ENCODE measurements around the gene RALGPS1.

The RALGPS1 gene

DNA sequence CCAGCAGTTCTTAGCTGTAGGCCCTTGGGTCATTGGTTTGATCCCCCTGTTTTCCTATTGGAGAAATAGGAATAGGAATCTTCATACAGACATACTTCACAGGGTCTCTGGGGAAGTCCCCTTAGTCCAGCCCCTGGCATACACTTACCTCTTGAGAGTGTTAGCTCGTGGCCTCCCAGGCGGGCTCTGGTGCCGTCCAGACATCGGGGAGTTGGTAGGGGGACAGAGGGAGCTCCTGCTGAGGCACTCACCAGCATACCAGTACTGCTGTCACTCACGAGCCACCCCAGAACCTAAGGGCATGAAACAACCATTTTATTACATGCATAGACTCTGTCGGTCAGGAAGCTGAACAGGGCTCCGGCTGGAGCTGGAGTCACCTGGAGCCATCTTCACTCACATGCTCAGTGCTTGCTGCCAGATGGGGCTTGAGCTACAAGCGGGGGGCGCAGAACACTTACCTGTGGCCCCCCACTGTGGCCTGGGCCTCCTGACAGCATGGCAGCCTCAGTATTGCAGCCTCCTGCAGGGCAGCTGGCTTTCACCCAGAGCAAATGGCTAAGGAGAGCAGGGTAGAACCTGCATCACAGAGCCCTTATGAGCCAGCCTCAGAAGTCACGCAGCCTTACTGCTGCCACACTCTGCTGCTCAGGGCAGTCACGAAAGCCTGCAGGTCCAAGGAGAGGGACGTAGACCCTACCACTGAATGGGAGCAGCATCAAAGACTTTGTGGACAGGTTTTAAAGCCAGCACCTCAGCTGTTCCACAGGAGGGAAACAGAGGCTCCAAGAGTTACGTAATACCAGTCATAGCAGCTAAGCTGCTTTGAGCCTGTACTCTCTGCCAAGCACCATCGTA lies 266.1 kb downstream of the RALGPS1 start:
- DNase-seq = no peak

DNA sequence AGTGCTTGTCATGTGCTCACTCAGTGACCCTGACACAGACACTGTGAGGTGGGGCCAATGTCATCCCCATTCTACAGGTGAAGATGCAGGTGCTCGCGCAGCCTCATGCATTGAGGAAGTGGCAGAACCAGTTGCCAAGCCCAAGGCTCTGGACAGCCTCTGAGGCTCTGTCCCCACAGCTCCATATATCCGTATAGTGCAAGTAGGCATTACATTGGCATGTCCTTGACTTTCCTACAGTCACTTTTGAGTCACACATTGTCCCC lies 266.7 kb downstream of the RALGPS1 start:
- DNase-seq = no peak

DNA sequence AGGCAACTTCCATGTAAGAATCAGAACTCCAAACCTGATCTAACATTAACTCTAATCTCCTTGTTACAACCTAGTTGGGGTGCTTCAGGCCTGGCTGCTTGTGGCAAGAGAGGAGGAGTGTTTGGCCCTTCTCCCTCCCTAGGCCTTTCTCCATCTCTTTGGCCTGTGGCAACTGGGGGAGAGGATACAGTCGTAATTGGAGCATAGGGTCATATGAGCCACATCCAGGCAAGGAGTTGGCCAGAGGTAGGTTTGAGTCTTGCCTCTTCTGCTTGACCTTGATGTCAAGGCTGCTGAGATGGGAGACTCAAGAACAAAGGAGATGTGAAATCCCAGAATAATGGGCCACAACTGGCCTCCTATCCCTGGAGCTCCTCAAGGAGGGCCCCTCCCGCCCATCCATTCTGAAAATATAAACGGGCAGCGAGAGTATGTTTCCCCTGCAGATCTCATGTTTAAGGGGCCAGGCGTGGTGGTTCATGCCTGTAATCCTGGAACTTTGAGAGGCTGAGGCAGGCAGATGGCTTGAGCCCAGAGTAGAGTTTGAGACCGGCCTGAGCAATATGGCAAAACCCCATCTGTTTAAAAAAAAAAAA lies 267.1 kb downstream of the RALGPS1 start:
- no peak for DNase-seq

GRCh38 chr9:127182901-127183746 lies 268.5 kb downstream of the RALGPS1 start:
- no peak for DNase-seq

DNA sequence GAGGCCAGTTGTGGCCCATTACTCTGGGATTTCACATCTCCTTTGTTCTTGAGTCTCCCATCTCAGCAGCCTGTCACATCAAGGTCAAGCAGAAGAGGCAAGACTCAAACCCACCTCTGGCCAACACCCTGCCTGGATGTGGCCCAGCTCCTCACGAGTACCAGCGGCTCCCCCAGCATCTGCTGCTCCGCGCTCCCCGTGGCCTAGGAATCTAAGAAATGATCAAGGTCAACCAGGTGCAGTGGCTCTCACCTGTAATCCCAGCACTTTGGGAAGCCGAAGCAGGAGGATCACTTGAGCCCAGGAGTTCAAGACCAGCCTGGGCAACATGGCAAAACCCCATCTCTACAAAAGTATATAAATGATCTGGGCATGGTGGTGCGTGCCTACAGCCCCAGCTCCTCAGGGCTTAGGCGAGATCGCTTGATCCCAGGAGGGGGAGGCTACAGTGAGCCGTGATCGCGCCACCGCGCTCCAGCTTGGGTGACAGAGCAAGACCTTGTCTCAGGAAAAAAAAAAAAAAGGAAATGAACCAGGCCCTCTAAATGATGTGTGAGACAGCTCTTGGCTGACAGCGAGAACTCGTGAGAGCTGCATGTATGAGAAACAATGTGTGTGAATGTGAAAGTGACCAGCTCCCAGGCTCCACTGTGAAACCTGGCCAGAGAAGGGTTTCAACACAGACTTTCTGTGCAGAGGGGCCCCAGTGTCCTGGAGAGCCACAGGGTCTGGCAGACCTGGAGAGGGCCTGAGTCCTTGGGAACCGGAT lies 269.4 kb downstream of the RALGPS1 start:
- DNase-seq = no peak

DNA sequence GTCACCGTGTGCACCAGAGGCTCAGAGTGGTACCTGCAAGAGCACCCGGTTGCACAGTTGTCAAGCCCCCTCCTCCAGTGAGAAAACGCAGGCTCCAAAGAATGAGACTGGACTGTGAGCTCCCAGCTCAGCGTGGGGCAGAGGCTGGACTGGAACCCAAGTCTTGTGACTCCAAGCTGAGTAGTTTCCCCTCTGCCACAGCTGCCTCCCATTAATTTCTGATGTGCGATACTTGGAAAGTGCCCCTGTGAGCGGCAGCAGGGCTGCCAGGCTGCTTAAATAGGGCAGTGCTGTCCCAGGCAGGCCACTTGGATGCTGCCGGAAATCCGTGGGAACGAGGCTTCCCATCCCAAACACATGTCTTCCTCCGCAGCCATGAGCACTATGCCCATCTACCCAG lies 270.1 kb downstream of the RALGPS1 start:
- no peak for DNase-seq

GRCh38 chr9:127185181-127185580 lies 270.6 kb downstream of the RALGPS1 start:
- no peak for DNase-seq

- no peak for DNase-seq
These were observed 271.6 kb downstream of the RALGPS1 start for GRCh38 chr9:127185931-127186781.

- no peak for DNase-seq
These were observed 272.2 kb downstream of the RALGPS1 start for GRCh38 chr9:127186806-127187205.

GRCh38 chr9:127187231-127187956 lies 272.8 kb downstream of the RALGPS1 start:
- no peak for DNase-seq

DNA sequence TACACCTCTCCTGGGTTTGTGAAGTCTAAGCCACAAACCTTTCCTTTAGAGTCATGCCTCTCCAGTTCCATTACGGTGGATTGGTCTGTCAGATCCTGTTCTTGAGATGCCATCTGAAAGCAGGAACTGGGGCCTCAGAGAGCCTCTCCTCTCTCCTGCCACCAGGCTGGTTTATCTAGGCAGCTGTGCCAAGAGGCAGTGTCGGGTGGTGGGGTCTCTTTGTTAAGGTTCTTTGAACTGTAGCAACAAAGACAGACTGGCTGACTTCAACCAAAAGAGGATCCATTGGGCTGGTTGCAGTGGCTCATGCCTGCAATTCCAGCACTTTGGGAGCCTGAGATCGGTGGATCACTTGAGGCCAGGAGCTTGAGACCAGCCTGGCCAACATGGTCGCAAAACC lies 273.8 kb downstream of the RALGPS1 start:
- DNase-seq = no peak

DNA sequence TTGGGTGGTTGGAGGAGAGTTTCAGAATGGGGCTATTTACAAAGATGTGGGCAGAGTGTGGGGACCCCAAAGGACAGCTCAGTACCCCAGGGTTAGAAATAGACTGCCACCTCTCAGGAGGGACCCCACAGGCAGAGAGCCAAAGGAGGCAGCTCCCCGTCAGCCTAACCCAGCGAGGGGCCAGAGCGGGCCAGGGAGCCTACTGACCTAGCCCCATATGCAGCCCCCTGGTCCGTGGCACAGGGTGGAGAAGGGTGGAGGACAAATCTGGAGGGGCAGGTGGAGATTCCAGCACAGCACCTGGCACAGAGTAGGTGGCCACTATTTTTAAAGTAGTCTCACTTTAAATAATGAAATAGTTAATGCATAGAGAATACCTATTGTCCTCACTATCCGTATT lies 275.0 kb downstream of the RALGPS1 start:
- DNase-seq = no peak

- no peak for DNase-seq
These were observed 278.2 kb downstream of the RALGPS1 start for GRCh38 chr9:127192744-127193143.

DNA sequence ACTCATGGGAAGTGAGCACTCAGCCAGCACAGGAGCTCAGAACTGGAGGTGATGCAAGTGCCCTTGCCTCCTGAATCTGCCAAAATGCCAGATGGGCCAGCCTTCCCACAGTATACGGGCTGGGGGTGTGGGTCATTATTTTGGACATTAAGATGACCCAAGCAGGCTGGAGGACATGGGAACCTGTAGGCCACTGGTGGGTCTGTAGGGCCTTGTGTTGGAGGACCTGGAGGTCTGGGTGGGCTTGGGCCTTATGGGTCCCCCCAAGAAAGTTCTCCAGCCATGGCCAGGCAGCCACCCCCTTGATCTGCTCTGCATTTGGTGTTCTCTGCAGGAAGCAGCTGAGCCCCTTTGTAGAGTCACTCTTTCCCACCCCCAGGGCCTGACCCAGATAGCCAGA lies 278.9 kb downstream of the RALGPS1 start:
- DNase-seq = no peak

DNA sequence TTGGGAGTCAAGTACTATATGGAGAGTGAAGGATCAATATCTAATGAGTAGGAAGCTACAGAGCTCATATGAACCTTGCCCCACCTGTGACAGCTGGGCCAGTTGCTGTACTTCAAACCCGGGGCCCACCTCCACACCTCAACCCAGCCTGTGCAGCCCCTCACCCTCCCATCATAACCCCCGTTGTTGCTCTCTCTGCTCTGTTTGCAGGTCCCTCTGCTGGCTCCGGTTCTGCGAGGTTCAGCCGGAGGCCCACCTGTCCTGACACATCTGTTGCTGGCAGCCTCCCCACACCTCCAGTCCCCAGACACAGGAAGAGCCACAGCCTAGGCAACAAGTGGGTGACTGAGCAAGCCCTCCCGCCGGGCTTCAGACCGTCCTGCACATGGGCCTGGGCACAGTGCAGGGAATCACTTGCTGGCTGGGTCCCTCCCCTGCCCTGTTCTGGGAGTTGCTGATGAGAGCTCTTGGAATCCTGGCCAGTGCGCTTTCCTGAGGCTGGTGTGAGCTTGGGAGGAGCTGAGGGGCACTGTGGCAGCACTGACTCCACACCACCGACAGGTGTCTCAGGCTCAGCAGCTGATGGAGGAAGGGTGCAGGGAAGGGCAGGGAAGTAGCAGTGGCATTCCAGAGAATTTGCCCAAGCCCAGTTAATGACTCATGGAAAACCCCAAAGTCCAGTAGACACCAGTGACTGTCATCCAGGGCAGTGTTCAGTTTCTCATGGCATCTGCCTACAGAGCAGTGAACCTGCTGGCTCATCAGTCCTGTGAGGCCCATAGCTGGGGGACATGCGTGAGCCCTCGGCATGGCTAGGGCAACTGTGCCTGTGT lies 280.5 kb downstream of the RALGPS1 start:
- no peak for DNase-seq

DNA sequence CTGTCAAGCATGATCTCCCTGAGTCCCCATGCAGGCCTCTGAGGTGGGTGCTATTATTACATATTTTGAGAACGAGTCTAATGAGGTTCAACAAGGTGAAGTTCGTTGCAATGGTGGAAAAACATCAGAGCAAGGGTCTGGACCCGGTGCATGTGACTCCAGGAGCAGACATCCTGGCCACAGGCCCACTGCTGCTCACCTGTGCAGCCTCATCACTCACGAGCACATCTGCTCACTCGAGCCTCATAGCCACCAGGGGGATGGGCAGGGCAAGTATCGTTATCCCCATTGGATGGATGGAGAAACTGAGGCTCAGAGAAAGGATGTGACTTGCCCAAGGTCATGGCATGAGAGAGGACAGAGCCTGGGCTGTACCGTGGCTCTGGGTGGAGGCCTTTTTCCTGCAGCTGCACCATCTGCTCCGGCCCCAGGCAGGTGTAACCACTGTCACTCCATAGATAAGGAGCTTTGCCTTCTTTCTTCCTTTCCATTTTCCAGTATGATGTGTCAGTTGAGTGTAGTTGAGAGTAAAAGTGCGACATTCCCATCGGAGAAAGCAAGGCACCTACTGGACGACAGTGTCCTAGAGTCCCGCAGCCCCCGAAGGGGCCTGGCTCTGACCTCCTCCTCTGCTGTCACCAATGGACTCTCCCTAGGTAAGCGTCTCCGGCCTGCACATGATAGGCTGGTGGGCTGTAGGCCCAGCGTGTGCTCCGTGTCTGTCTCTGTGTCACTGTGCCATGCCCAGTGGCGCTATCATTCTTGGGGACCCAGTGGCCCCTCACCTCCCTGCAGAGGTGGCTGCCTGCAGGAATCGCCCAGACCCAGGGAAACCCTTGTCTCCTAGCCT lies 281.6 kb downstream of the RALGPS1 start:
- DNase-seq = no peak

DNA sequence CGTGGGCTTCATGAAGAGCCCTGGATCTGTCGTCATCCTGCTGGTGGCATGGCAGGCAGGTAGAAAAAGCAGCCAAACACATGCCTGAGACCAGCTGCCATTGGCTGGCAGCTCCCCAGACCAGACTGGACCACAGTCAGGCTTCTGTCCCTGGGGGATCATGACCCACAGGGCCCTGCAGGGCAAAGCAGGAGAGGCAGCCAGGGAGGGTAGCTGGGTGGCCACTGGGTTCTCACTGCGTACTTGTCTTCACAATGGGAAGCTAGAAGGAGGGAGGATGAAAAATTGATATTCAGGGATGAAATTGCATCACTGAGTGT lies 282.2 kb downstream of the RALGPS1 start:
- DNase-seq = no peak

- no peak for DNase-seq
These were observed 282.7 kb downstream of the RALGPS1 start for GRCh38 chr9:127197186-127197860.

DNA sequence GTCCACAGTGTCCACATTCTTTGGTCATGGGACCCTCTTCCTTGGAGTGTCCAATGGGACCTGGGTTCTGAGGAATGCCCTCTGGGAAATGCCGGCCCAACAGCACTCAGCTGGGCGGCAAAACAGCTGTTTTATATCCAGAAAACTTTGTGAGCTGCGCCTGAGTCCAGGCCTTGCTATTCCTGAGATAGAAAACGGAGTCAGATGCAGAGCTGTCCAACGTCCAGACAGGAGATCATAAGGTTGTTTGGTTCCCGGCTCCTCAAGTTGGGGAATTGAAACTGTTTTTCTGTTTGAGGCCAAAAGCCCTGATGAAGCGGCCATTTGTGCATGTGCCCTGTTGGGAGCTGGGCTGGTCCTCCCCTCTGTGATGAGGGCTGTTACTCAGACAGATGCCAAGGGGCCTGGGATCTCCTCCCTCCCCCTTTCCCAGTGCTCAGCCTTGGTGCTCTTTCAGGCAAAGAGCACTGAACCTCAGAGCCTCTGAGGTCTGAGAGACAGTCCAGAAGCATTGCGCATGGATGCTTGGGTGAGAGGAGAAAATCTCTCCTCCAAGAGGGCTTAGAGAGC lies 283.4 kb downstream of the RALGPS1 start:
- DNase-seq = no peak

All from CD4-positive, alpha-beta T cell treated with Interleukin-6 for 4 hours (primary cell).